ENCODE results near the gene CELF2. TPM values are rescaled to one million over a fixed set of nuclear protein-coding genes. Genes with fewer than 3 reads are reported as not detected.

The CELF2 gene
- total RNA-seq, 4 donors from 2014 or later, result 8.7 to 28.6 (median 22.9) TPM

DNA sequence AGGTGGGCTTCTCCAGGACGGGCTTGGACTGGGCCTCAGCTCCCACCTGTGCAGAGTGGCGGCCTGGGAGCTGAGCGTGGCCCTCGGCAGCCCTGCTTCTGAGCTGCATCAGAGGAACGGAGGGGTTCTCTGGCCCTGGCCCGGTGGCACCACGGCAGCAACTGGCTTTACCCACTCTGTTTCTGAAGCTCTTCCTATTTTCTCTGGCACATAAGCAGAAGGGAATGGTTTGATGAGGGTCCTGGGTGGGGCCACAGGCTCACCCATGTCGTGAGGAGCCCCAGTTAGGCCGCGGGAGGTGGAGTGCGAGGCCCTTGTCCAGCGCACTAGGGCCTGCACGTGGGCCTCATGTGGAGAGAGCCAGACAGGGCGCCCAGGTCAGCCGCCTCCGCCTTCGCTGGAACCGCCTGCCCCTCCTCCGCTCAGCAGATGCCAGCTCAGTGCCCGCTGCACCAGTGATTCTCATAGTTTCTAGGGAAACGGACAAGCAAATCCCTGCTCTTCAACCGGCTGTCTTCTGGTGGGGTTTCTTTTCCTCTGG is 284.0 kb downstream of the CELF2 start:
- Histone ChIP-seq H3K36me3 (peaks cover 66% of the 10 kb centered on the region), H3K9me3 (no peaks in the 10 kb centered on the region), H3K4me3 (no peak overlapping the region), H3K27me3 (no peaks in the 10 kb centered on the region), H3K27ac (no peak overlapping the region), H3K4me1 (no peaks in the 10 kb centered on the region)
- DNase-seq (ENCODE audit: low spot score in 2 of 2), result no peak
- TF ChIP-seq, protein P1, sequence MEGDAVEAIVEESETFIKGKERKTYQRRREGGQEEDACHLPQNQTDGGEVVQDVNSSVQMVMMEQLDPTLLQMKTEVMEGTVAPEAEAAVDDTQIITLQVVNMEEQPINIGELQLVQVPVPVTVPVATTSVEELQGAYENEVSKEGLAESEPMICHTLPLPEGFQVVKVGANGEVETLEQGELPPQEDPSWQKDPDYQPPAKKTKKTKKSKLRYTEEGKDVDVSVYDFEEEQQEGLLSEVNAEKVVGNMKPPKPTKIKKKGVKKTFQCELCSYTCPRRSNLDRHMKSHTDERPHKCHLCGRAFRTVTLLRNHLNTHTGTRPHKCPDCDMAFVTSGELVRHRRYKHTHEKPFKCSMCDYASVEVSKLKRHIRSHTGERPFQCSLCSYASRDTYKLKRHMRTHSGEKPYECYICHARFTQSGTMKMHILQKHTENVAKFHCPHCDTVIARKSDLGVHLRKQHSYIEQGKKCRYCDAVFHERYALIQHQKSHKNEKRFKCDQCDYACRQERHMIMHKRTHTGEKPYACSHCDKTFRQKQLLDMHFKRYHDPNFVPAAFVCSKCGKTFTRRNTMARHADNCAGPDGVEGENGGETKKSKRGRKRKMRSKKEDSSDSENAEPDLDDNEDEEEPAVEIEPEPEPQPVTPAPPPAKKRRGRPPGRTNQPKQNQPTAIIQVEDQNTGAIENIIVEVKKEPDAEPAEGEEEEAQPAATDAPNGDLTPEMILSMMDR (IDR thresholded peaks at IDR 0.05), result no peak
- TF ChIP-seq POLR2AphosphoS5 (IDR thresholded peaks at IDR 0.05) (no peak), POLR2A (IDR thresholded peaks at IDR 0.05) (no peak), EP300 (IDR thresholded peaks at IDR 0.05) (no peak)
- WGBS, result 96% methylated on average over 15 of the region's 22 CpGs

DNA sequence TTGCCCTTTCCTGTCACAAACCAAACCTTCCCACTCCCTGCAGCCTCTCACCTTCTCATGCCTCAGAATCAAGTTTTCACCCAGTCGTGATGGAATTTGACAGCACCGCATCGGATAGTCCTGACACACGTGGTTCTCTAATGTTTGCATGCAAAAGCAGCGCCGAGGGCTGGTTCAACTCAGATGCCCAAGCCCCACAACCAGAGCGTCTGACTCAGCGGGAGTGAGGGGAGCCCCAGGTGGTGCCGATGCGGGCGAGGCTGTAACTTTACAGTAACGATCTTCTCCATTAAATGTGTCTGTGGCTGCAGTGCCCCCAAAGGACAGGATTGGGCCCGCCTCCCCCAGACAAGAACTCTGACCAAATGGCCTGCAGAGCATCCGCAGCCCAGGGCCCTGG is 284.5 kb downstream of the CELF2 start:
- Histone ChIP-seq H3K4me1 (no peaks in the 10 kb centered on the region), H3K27me3 (no peaks in the 10 kb centered on the region), H3K4me3 (no peak overlapping the region), H3K27ac (no peak overlapping the region), H3K9me3 (peaks cover 5% of the 10 kb centered on the region), H3K36me3 (peaks cover 66% of the 10 kb centered on the region)
- 96% methylated on average over 14 of the region's 14 CpGs for WGBS
- no peak for DNase-seq (ENCODE audit: low spot score in 2 of 2)
- TF ChIP-seq POLR2AphosphoS5 (IDR thresholded peaks at IDR 0.05), result no peak
- no peak for TF ChIP-seq POLR2A (IDR thresholded peaks at IDR 0.05)
- TF ChIP-seq EP300 (IDR thresholded peaks at IDR 0.05), result no peak
- TF ChIP-seq, protein P1 (IDR thresholded peaks at IDR 0.05), result no peak

DNA sequence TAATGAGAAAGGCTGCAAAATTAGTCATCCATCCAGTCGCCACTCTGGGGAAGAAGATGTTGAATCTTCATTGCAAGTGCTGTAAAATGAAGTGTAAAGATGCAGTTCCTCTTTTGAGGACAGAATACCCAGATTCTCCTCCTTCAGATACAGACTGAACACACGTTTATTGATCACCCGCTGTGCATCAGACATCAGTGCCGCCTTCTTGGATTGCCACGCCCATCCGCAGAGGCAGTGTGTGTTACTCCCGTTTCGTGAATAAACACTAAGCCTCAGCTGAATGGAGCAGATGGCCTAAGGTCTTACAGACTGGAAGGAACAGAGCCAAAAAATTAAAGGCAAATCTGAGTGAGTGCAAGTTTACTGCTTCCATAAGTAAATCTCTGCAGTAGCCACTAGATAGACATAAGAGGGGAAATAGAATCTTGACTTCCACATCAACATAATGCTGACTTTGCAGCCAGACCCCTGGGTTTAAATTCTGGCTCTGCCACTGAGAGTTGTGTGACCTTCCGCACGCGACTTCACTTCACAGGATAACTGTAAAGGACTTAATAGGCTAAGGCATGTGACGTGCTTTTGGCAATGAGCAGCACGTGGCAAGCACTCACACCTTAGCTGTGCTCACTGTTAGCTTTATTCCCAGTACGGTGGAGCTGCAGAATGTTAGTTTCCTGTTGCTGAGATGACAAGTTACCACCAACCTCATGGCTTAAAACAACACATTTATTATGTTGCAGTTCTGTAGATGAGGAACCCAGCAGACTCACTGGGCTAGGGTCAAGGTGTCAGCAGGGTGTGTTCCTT is 285.9 kb downstream of the CELF2 start:
- TF ChIP-seq POLR2AphosphoS5 (IDR thresholded peaks at IDR 0.05), result no peak
- TF ChIP-seq, protein P1 (IDR thresholded peaks at IDR 0.05), result no peak
- TF ChIP-seq POLR2A (IDR thresholded peaks at IDR 0.05), result no peak
- Histone ChIP-seq H3K4me1 (no peaks in the 10 kb centered on the region), H3K9me3 (peaks cover 5% of the 10 kb centered on the region), H3K27me3 (no peaks in the 10 kb centered on the region), H3K27ac (no peak overlapping the region), H3K36me3 (peaks cover 70% of the 10 kb centered on the region), H3K4me3 (no peak overlapping the region)
- no peak for DNase-seq (ENCODE audit: low spot score in 2 of 2)
- WGBS, result 86% methylated on average over 14 of the region's 14 CpGs

DNA sequence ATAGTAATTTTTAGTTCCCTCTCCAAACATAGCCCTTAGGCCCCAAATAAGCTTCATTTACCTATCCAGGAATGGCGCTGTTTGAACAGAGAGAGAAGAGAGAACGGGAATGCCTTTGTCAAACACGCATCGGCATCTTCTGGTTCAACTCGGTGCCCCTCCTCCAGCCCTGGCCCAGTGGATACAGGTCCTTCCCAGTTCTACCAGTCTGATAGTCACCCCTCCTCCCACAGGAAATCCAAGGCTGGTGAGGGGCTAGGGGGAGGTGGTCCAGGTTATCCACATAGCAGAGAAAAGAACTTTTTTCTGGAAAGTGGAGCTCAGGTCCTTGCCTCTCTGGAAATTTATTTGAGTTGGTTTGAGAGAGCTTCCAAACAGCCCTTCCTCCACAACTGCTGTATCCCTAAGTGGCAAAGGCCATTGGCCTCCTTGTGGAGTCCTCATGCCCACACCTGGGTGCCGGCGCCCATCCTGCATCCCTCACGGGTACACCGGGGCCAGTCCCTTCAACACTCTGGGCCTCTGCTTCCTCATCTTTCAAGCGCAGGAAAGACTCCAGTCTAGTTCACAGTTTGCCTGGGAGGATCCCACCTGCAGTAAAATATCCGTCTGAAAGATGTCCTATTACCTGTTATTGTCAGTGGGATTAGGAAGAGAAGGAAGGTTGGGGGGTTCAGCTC is 287.4 kb downstream of the CELF2 start:
- Histone ChIP-seq H3K4me1 (no peaks in the 10 kb centered on the region), H3K36me3 (peaks cover 73% of the 10 kb centered on the region), H3K27ac (no peak overlapping the region), H3K27me3 (no peaks in the 10 kb centered on the region), H3K9me3 (peaks cover 6% of the 10 kb centered on the region), H3K4me3 (no peak overlapping the region)
- DNase-seq (ENCODE audit: low spot score in 2 of 2), result no peak
- TF ChIP-seq EP300 (IDR thresholded peaks at IDR 0.05), result no peak
- TF ChIP-seq POLR2A (IDR thresholded peaks at IDR 0.05), result no peak
- no peak for TF ChIP-seq POLR2AphosphoS5 (IDR thresholded peaks at IDR 0.05)
- TF ChIP-seq, protein P1 (IDR thresholded peaks at IDR 0.05), result no peak
- WGBS, result 96% methylated on average over 10 of the region's 11 CpGs

All from suprapubic skin (tissue), 4 donors.